HG03469 (cell line): ENCODE results near the gene SSC4D.
A peak's percentile ranks its signal among the peaks of the same experiment; 100 is the strongest.
"Not testable (repeated sequence)": the region's sequence is repeated elsewhere in the genome, so short reads cannot be mapped to it uniquely, and the experiment has no call there.

Experiments used
- ATAC-seq: cut with Tn5 transposase; IDR thresholded peaks from one replicate; pipeline ENCODE4 v1.9.1; 2021; ENCODE audit warnings: mild to moderate bottlenecking, moderate library complexity, moderate number of reproducible peaks; ENCODE audit not compliant: unreplicated experiment

Gene SSC4D

DNA sequence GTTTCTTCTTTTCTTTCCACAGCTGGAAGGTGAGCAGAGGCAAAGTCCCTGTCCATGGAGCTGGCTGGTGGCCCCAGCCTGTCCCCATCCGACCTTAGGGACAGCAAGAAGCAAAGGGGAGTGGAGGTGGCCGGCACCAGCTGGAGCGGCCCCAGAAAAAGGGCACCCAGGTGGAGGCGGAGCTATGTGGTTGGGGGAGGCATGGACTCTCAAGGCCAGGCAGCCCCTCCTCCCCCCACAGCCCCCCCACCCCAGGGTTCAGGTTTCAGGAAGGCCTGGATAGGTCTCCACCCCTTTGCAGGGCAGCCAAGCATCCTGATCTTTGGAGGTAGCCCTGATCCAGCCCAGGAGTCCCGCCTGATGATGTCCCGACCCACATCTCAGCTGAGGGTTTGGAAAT lies at the start of gene SSC4D:
SSC4D (minus strand) TSS at position 161 of the 400 bp plus-strand sequence. CDS start 5,258 bp downstream, outside the sequence.
- ATAC-seq, result no peak

DNA sequence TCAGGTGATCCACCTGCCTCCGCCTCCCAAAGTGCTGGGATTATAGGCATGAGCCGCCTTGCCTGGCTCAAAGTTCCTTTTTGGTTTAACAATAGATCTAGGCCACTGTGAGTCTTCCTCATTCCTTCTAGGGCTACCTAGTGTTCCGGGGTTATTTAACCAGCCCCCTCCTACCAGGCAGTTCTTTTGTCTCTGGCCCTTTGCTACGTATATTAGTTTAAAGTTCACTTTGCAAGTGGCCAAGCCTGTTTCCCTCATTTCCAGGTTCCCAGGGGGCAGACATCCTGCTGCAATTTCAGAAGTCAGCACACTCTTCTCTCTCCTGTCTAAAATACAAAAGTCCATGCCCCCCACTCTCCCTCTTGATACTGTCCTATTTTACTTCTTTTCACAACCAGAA lies 49.0 kb upstream of the SSC4D start:
- not testable (repeated sequence) for ATAC-seq

- not testable (repeated sequence) for ATAC-seq
Observed at GRCh38 chr7:76457017-76457416, 47.5 kb upstream of the SSC4D start.

DNA sequence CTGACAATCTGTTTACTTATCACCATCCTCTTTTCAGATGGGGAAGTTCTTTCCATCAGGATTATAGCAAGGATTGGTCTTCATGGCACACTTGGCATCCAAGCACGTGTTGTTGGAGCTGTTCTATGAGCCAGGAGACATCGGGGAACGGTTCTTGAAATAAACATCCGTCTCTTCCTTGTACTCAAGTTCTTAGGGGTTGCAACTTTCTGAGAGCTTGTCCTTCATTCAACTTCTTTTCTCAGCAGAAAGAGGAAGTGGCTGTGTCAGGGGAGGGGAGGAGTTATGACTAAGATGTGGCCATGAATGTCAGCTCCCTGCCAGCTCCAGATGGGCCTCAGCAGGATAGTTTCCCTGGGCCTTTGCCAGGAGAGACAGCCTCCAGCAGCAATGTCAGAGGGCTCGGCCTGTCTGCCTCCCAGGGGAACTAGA lies 36.1 kb upstream of the SSC4D start:
- peak; percentile 64 for ATAC-seq

- ATAC-seq, result not testable (repeated sequence)
Observed at GRCh38 chr7:76443846-76444245, 34.3 kb upstream of the SSC4D start.

DNA sequence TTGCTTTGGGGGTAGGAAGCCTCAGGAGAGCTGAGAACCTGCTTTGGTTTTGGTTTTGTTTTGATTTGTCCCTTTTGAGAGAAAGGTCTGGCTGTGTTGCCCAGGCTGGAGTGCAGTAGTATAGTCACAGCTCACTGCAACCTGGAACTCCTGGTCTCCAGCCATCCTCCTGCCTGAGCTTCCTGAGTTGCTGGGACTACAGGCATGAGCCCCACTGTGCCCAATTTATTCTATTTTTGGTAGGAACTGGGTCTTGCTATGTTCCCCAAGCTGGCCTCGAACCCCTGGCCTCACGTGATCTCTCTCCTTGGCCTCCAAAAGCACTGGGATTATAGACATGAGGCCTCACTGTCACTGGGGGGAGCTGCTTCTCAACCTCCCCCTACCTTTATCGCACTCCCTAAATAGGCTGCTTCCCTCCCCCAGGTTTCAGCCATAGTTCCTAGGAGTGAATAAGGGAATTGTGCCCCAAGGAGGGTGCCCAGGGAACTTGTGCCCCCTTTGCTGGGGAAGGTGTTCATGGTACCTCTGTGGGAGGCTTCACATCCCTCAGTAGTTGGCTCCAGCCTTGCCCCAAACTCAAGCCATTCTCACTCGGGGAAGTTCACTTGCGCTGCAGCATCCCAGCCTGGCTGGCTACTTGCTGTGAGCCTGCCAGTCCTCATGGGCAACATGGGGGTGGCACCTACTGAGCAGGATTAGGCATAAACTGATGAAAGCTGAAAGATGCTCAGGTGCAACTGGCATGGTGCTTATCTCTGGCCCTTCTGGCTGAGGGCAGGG lies 33.4 kb upstream of the SSC4D start:
- ATAC-seq, result not testable (repeated sequence)

DNA sequence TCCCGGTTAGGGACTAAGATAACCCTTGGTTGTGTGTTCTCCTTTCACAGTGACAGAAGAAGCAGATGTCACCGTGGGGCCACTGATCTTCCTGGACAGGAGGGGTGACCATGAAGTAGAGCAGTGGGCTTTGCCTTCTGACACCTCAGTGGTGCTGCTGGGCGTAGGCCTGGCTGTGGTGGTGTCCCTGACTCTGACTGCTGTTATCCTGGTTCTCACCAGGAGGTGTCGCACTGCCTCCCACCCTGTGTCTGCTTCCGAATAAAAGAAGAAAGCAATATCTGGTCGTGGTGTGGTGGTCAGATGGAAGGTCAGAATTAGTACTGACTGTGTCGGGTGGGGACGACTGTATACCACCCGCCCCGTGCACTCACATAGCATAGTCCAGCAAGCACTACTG lies 32.3 kb upstream of the SSC4D start:
- ATAC-seq, result peak; percentile 35

DNA sequence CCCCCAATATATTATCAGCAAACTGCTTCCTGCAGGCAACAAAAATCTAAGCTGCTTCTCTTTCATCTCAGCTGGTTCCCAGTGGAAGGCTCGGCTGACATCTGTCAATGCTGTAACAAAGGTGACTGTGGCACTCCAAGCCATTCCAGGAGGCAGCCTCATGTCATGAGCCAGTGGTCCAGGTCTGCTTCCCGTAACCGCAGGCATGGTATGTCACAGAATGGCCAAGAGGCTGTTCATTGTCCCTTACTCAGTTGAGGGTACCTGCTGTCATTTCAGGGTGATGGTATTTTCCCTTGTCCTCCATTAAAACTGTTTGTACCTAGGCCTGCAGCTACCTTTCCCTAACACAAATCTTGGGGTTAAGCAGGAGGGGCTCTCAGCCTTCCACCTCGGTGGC lies 30.9 kb upstream of the SSC4D start:
- not testable (repeated sequence) for ATAC-seq

DNA sequence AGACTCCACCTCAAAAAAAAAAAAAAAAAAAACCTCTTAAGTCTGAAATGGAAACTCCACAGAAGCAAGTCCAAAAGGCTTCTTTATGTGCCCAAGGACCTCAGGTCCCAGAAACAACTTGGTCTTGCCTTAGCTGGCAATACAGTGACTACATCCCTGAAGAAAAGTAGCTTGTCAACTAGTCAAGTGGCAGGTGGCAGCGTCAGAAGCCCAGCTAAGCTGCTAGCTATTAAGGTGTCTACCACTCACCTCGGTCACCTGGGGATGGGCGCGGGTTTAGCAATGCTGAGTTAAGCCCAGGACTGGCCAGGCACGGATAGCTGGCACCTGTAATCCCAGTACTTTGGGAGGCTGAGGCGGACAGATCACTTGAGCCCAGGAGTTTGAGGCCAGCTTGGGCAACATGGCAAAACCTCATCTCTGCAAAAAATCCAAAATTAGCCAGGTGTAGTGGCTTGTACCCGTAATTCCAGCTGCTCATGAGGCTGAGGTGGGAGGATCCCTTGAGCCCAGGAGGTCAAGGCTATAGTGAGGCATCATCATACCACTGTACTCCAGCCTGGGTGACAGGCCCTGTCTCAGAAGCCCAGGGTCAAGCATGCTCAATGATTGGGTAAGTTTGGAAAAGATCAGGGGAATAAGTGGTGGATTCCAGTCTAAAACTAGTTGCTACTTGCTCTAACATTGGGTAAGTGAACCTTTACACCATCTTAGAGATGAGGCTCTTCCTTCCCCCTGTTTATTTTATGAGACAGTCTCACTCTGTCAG lies 29.8 kb upstream of the SSC4D start:
- ATAC-seq, result not testable (repeated sequence)

GRCh38 chr7:76437873-76438272 lies 28.4 kb upstream of the SSC4D start:
- ATAC-seq, result not testable (repeated sequence)

DNA sequence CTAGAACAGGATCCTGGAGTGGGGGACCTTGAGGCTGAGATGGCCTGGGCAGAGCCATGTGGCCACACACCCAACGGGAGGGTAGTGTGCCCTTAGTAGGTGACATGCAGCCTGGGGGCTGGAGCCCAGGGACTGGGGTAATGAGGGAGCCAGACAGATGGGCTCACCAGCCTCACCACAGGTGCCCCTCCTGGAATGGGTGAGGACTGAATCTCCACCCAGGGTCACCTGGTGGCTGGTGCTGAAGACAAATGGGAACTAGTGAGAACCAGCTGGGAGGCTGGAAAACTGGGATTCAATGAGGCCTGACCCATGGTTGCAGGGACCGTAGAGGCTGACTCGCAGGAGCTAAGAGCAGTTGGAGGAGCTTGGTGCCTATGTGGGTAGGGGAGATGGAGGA lies 21.3 kb upstream of the SSC4D start:
- no peak for ATAC-seq

GRCh38 chr7:76430211-76430610 lies 20.7 kb upstream of the SSC4D start:
- ATAC-seq, result no peak

- ATAC-seq, result no peak
Observed at GRCh38 chr7:76428868-76429805, 19.6 kb upstream of the SSC4D start.

GRCh38 chr7:76428149-76428823 lies 18.8 kb upstream of the SSC4D start:
- no peak for ATAC-seq

GRCh38 chr7:76427635-76428034 lies 18.1 kb upstream of the SSC4D start:
- no peak for ATAC-seq

DNA sequence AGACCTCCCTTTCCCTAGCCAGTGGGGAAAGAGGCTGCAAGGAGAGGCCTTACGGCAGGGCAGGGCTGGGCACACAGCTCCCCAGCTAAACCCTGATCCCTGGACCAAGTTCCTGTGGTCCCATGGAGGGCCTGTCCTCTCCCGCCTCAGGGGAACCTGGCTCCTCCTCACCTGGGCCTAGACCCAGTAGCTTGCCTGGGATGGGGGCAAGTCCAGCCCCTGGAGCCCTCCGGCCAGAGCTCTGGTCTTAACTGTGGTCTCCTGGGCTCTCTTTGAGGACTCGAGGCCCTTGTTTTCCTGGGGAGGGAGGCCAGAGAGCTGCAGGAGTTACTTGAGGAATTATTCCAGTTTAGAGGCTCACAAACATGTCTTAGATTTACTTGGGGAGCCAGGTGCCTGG lies 16.7 kb upstream of the SSC4D start:
- ATAC-seq, result no peak

DNA sequence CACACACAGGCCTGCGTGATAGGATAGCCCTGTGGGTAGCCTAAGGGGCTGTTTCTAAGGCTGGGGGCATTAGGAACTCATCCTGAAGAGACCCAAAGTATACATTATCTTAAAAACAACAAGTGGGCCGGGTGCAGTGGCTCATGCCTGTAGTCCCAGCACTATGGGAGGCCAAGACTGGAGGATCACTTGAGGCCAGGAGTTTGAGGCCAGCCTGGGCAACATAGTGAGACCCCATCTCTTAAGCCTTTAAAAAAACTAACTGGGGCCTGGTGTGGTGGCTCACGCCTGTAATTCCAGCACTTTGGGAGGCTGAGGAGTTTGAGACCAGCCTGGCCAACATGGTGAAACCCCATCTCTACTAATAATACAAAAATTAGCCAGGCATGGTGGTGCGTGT lies 16.1 kb upstream of the SSC4D start:
- not testable (repeated sequence) for ATAC-seq

- ATAC-seq, result no peak
Observed at GRCh38 chr7:76425156-76425555, 15.7 kb upstream of the SSC4D start.

DNA sequence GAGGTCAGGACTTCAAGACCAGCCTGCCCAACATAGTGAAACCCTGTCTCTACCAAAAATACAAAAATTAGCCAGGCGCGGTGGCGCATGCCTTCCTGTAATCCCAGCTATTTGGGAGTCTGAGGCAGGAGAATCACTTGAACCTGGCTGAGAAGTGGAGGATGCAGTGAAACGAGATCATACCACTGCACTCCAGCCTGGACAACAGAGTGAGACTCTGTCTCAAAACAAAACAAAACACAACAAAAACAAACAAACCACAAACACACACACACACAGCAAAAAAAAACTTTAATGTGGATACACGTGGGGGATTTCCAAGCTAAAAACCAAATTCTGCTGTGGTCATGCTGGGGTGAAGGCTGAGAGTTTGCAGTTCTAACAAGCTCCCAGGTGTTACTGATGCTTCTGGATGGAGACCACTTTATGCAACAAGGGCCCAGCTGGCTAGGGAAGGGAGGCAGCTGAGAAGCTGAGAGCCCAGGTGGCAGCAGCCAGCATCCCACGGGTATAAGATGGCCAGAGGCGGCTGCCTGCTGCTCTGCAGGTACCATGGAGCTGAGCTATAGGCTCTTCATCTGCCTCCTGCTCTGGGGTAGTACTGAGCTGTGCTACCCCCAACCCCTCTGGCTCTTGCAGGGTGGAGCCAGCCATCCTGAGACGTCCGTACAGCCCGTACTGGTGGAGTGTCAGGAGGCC lies 15.1 kb upstream of the SSC4D start, which contains the start of gene ZP3:
ZP3 (plus strand) TSS at position 538 of the 699 bp plus-strand sequence; CDS start at position 553, 15 bp downstream.
- no peak for ATAC-seq
